Esophagus muscularis mucosa (tissue), 4 donors: ENCODE results near the gene BCAS4.

Source experiments
- CTCF ChIP-seq, 3 experiments: fragments of 200-600 bp in 2 of 3; fragments of 450-650 bp in 1 of 3; sonication (generic) in 2 of 3; IDR thresholded peaks; one replicate each; pipeline ENCODE4 v1.5.1; 2017 to 2019; ENCODE audit warnings: antibody characterized with exemption in 3 of 3, mild to moderate bottlenecking in 2 of 3, moderate library complexity in 1 of 3
- EP300 ChIP-seq: sonication (generic); formaldehyde crosslinking; IDR thresholded peaks from one replicate; pipeline ENCODE4 v1.6.1; 2017; ENCODE audit warnings: antibody characterized with exemption
- POLR2A ChIP-seq: fragments of 450-650 bp; IDR thresholded peaks from one replicate; pipeline ENCODE4 v1.6.1; 2017; ENCODE audit warnings: antibody characterized with exemption, moderate library complexity, mild to moderate bottlenecking, low read depth
- POLR2AphosphoS5 ChIP-seq, 2 donors: sonication (generic); formaldehyde crosslinking; IDR thresholded peaks; one replicate each; pipeline ENCODE4 v1.6.1; 2017; ENCODE audit warnings: antibody characterized with exemption in 2 of 2

GRCh38 chr20:50926530-50926929 is 131.7 kb downstream of the BCAS4 start:
- TF ChIP-seq POLR2A (no peak), POLR2AphosphoS5 (IDR thresholded peaks at IDR 0.05) (no peak), CTCF (IDR thresholded peaks at IDR 0.05) (no peak), EP300 (no peak)
